Central memory CD8-positive, alpha-beta T cell (primary cell): ENCODE measurements around the gene ISG20.

ENCODE experiments used
- ATAC-seq: fragments of 150-1000 bp; cut with Tn5 transposase; replicated peaks from 2 replicates; pipeline ENCODE4 v1.10.0; 2022; ENCODE audit warnings: mild to moderate bottlenecking, moderate FRiP score, moderate number of reproducible peaks; ENCODE audit not compliant: poor library complexity, severe bottlenecking; ENCODE audit errors: extremely low read depth
- DNase-seq, 2 donors: peaks; one replicate each; pipeline ENCODE4 v3.0.0; 2021; ENCODE audit warnings: low spot score in 2 of 2
- H3K27ac Mint-ChIP-seq: one replicate; pipeline ENCODE4 v1.8.0; 2022; ENCODE audit warnings: low read depth, mild to moderate bottlenecking, moderate library complexity, mixed read lengths
- H3K27me3 Mint-ChIP-seq: one replicate; pipeline ENCODE4 v1.8.0; 2022; ENCODE audit warnings: mixed read lengths
- H3K36me3 Mint-ChIP-seq: one replicate; pipeline ENCODE4 v1.8.0; 2022; ENCODE audit warnings: mild to moderate bottlenecking, moderate library complexity, mixed read lengths; ENCODE audit not compliant: insufficient read depth
- H3K4me1 Mint-ChIP-seq: one replicate; pipeline ENCODE4 v1.8.0; 2022; ENCODE audit warnings: mixed read lengths
- H3K4me3 Mint-ChIP-seq: one replicate; pipeline ENCODE4 v1.8.0; 2022; ENCODE audit warnings: mild to moderate bottlenecking, moderate library complexity, mixed read lengths
- H3K9me3 Mint-ChIP-seq: one replicate; pipeline ENCODE4 v1.8.0; 2022; ENCODE audit warnings: mixed read lengths

ISG20 gene

DNA sequence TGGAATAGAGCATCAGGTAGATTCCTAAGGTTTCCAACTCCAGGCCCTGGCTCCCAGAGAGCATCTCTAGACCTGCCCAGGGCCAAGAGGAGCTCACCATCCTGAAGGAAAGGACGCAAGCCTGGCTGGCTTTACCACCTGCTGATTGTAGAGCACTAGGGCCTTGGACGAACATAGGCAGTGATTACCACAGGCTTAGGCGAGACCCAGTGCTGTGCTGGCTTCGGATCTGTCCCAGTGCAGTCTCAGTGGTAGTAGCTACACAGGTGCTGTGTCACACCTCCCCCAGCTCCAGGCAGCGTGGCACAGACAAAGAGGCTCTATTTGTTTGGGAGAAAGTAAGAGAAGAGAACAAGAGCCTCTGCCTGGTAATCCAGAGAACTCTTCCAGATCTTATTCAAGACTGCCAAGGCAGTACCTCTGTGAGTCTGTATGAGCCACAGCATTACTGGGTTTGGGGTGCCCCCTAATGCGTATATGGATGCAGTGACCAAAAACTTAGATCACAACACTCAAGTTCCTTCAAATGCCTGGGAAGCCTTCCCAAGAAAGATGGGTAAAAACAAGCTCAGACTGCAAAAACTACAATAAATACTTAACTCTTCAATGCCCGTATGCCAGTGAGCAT, 25.4 kb downstream of the ISG20 start:
- peaks cover 12% of the 10 kb centered on the region for H3K27me3 Mint-ChIP-seq
- no peaks in the 10 kb centered on the region for H3K36me3 Mint-ChIP-seq
- peak; percentile 54 for ATAC-seq
- peaks cover 13% of the 10 kb centered on the region for H3K4me1 Mint-ChIP-seq
- no peaks in the 10 kb centered on the region for H3K9me3 Mint-ChIP-seq
- DNase-seq: peak in 1 of 2 donors; percentile 41
- no peak overlapping the region for H3K27ac Mint-ChIP-seq
- no peak overlapping the region for H3K4me3 Mint-ChIP-seq

DNA sequence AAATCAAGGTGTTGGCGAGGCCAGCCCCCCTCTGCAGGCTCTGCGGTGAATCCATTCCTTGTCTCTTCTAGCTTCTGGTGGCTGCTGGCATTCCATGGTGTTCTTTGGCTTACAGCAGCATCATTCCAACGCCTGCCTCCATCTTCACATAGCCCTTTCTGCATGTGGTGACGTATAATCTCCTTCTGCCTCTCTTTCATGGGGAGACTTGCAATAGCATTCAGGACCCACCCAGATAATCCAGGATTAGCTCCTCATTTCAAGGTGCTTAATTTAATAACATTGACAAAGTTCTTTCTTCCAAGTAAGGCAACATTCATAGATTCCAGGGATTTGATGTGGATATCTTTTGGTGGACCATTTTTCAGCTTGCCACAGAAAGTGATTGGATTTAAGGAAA, 35.8 kb downstream of the ISG20 start:
- Mint-ChIP-seq H3K36me3 (no peaks in the 10 kb centered on the region), H3K27me3 (peaks cover 52% of the 10 kb centered on the region), H3K27ac (no peak overlapping the region), H3K9me3 (no peaks in the 10 kb centered on the region), H3K4me3 (no peak overlapping the region), H3K4me1 (no peaks in the 10 kb centered on the region)
- DNase-seq: no peak
- no peak for ATAC-seq

DNA sequence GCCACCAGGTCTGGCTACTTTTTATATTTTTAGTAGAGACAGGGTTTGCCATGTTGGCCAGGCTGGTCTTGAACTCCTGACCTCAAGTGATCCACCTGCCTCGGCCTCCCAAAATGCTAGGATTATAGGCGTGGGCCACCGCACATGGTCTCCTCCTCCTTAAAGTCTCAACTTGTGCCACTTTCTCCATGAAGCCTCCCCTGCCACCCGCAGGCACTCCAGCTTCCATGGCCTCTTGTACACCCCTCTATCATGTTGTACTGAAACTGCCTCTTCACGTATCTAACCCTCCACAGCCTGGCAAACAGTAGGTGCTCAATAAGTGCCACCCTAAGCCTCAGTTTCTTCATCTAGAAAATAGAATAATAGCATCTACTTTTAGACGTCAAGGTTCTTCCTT, 39.9 kb downstream of the ISG20 start:
- H3K27ac Mint-ChIP-seq: no peak overlapping the region
- no peak for DNase-seq
- H3K9me3 Mint-ChIP-seq: no peaks in the 10 kb centered on the region
- no peak for ATAC-seq
- no peaks in the 10 kb centered on the region for H3K4me1 Mint-ChIP-seq
- H3K36me3 Mint-ChIP-seq: no peaks in the 10 kb centered on the region
- H3K4me3 Mint-ChIP-seq: no peak overlapping the region
- H3K27me3 Mint-ChIP-seq: peaks cover 18% of the 10 kb centered on the region

DNA sequence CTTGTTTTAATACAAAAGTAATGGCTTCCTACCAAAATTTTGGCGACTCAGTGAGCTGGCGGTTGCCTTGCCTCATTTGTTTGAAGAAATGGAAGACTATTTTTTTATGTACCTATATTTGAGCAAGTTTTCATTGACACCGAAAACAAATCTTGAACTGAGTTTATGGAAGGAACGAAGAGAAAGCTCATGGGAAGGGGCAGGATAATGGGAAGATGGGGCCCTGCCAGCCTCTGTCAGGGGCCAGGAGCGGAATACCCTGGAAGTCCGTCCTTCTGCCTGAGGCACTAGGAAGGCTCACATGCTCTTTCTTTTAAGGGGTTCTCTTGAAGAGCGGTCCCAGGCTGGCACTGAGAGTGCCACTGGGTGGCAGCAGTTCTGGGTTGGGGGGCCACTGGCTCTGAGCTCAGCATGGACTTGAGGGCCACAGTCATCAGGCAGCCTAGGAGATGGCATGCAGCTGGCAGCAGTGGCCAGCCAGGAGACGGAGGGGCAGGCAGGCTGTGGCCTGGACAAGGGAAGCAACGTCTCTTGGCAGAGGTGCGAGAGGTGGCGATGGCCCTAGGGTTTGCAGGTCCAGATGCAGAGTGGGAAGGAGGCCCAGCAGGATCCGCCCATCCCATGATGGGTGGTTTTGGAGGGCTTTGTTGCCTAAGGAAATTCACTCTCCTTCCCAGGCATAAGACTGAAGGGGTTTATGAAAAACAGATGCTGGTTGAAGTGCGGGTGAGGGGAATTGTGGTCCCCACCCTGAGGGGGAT, 41.6 kb downstream of the ISG20 start:
- no peaks in the 10 kb centered on the region for H3K9me3 Mint-ChIP-seq
- peaks cover 22% of the 10 kb centered on the region for H3K27me3 Mint-ChIP-seq
- no peak overlapping the region for H3K4me3 Mint-ChIP-seq
- no peaks in the 10 kb centered on the region for H3K36me3 Mint-ChIP-seq
- no peak overlapping the region for H3K27ac Mint-ChIP-seq
- H3K4me1 Mint-ChIP-seq: no peaks in the 10 kb centered on the region
- ATAC-seq: no peak
- DNase-seq: no peak

DNA sequence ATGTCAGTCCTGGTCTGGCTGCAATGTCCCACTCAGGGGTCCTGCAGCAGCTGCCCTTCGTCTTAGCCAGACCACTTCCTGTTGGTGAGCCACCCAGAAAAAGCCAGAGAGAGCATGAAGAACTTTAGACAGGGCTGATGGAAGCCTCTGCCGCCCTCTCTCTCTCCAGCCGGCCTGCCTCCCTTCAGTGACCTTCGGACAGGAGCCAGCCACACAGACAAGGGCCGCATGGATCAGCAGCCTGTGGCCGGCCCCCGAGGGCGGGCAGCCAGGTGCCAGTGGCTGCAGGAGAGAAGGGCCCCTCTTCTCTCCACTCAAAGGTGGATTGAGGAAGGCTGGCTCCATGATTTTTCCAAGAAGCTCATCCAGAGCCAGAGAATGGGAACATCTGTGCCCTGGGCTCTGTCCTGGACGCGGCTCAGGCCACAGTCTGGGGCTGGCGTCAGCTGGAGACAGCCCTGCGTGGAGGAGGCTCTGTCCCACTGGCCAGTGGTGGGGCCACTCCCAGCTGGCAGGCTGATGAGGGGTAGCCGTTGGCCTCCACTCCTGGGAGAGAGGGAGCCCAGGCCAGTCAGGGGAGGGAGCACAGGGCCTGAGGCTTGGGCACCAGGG, 42.9 kb downstream of the ISG20 start:
- Mint-ChIP-seq H3K27me3 (peaks cover 25% of the 10 kb centered on the region), H3K4me1 (no peaks in the 10 kb centered on the region), H3K9me3 (no peaks in the 10 kb centered on the region), H3K4me3 (no peak overlapping the region), H3K36me3 (no peaks in the 10 kb centered on the region), H3K27ac (no peak overlapping the region)
- DNase-seq: no peak
- ATAC-seq: no peak

DNA sequence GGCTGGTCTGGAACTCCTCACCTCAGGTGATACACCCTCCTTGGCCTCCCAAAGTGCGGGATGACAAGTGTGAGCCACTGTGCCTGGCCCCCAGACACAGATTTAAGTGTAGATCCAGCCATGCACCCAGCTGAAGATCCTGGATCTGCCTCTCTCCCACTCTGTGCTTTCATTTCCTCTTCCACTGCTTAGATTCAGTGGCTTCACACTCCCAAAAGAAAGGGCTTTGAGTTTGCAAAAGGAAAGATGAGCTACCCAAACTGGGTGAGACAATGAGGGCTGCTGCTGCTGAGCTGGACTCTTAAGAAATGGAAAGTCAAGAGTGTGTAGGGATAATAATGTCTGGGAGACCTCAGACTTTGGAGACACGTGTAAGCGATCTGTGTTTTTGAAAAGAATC, 45.5 kb downstream of the ISG20 start:
- Mint-ChIP-seq H3K4me1 (no peaks in the 10 kb centered on the region), H3K36me3 (no peaks in the 10 kb centered on the region), H3K9me3 (no peaks in the 10 kb centered on the region), H3K4me3 (no peak overlapping the region), H3K27me3 (peaks cover 25% of the 10 kb centered on the region), H3K27ac (no peak overlapping the region)
- DNase-seq (no peak), ATAC-seq (no peak)

DNA sequence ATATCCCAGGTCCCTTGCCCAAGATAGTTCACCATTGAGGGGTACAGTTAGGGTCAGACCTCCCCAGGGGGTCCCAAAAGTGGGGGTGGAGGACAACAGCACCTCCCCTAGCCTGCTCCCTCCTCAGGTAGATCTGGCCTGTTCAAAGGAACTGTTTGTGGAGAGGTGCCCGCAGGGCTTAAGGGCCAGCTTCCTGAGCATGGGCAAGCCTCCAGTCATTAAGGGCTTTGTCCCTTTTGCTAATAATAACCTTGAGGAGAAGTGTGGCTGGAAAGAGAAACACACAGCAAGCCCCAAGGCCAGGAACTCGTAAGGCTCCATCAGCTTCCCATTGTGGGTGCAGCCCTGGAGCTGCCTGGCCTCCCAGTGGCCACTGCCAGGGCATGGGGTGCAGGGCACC, 47.4 kb downstream of the ISG20 start:
- Mint-ChIP-seq H3K4me1 (no peaks in the 10 kb centered on the region), H3K36me3 (no peaks in the 10 kb centered on the region), H3K27ac (no peak overlapping the region), H3K27me3 (peaks cover 42% of the 10 kb centered on the region), H3K9me3 (no peaks in the 10 kb centered on the region), H3K4me3 (no peak overlapping the region)
- no peak for ATAC-seq
- no peak for DNase-seq

DNA sequence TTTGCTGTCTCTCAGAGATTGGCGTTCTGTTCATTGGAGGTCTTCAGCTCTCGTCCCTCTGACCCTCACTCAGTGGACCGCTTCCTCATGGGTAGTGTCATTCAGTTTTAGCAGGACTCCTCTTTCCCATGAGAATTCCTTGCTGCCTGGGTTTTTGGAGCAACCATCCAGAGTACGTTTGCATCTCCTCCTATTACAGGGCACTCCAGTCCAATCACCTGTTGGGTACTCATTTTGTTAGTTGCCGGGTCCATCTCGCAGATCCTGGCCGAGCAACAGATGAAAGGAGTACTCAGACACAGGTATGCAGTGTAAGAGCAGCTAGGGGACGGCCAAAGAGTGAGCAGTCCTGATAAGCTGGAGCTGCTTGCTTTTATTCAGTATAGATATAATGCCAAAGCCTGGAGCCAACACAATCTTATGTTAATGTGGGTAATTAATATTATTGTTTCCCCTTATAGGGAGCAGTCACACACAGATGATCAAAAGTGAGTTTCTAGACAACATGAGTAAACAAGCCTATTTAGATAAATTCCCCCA, 49.6 kb downstream of the ISG20 start:
- Mint-ChIP-seq H3K4me1 (no peaks in the 10 kb centered on the region), H3K4me3 (no peak overlapping the region)
- DNase-seq: no peak

DNA sequence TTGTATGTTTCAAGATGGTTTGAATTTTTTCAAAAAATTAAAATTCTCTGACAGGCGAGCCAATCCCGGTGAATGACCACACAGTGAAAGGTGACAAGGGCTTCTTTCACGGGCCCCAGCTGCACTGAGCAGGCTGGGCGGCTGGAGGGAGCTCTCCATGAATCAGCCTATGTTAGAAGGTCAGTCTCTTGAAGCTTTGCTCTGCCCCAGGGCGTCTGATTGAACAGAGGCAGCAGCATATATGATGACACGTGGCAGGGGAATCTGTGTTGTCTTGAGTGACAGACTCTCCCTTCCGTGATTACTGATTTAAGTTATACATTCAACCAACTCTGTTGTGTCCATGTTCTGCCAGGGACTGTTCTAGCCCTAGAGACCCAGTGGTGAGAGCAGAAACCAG, 51.5 kb downstream of the ISG20 start:
- H3K4me1 Mint-ChIP-seq: no peaks in the 10 kb centered on the region
- no peak for DNase-seq

More for the DNA sequence above, 49.6 kb downstream of the ISG20 start:
- Mint-ChIP-seq H3K27me3 (peaks cover 50% of the 10 kb centered on the region), H3K27ac (no peak overlapping the region), H3K36me3 (peaks cover 2% of the 10 kb centered on the region), H3K9me3 (no peaks in the 10 kb centered on the region)
- ATAC-seq: no peak

DNA sequence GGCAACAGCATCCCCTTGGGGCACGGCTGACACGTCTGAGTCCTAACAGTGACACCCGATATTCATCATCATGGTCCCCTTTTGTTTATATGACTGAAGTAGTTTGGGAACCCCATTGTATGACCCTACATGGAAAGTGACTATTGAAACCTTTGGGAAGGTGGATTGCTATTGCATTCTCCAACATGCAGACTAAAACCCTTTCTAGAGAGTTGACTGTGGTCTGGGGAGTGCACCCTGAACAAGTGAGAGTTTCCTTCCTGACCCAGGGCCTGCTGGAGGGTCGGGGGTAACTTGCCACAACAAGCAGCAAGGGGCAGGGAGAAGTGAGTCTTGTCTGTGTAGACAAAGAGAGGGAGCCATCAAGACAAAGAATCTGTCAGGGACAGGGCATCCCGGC, 54.4 kb downstream of the ISG20 start:
- peaks cover 50% of the 10 kb centered on the region for H3K27me3 Mint-ChIP-seq

More for the DNA sequence above, 51.5 kb downstream of the ISG20 start:
- Mint-ChIP-seq H3K9me3 (no peaks in the 10 kb centered on the region), H3K36me3 (peaks cover 2% of the 10 kb centered on the region), H3K27me3 (peaks cover 47% of the 10 kb centered on the region), H3K4me3 (no peak overlapping the region), H3K27ac (no peak overlapping the region)
- ATAC-seq: no peak

DNA sequence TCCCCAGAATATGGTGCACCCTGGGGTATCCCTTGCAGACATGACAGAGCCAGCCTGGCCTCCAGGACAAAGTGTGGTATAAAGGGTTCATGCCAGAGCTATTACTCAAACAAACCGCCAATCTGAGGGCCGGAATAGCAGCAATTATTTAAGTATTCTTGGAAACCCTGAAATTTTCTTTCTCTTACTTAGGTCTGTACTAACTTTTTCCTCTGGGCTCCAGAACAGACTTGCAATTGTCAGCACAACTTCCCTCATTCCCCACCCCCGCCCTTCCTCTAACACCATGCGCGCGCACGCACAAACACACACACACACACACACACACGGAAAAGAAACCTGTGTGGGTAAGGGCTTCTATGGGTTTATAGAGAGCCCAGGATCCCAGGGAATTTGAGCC, 56.3 kb downstream of the ISG20 start:
- H3K4me3 Mint-ChIP-seq: no peak overlapping the region
- H3K36me3 Mint-ChIP-seq: peaks cover 2% of the 10 kb centered on the region
- DNase-seq (no peak), ATAC-seq (no peak)
- H3K9me3 Mint-ChIP-seq: no peaks in the 10 kb centered on the region
- H3K4me1 Mint-ChIP-seq: no peaks in the 10 kb centered on the region
- H3K27me3 Mint-ChIP-seq: peaks cover 51% of the 10 kb centered on the region
- H3K27ac Mint-ChIP-seq: no peak overlapping the region

More for the DNA sequence above, 54.4 kb downstream of the ISG20 start:
- no peak overlapping the region for H3K4me3 Mint-ChIP-seq
- peaks cover 2% of the 10 kb centered on the region for H3K36me3 Mint-ChIP-seq
- no peaks in the 10 kb centered on the region for H3K4me1 Mint-ChIP-seq
- no peaks in the 10 kb centered on the region for H3K9me3 Mint-ChIP-seq
- no peak overlapping the region for H3K27ac Mint-ChIP-seq
- ATAC-seq (no peak), DNase-seq (no peak)

DNA sequence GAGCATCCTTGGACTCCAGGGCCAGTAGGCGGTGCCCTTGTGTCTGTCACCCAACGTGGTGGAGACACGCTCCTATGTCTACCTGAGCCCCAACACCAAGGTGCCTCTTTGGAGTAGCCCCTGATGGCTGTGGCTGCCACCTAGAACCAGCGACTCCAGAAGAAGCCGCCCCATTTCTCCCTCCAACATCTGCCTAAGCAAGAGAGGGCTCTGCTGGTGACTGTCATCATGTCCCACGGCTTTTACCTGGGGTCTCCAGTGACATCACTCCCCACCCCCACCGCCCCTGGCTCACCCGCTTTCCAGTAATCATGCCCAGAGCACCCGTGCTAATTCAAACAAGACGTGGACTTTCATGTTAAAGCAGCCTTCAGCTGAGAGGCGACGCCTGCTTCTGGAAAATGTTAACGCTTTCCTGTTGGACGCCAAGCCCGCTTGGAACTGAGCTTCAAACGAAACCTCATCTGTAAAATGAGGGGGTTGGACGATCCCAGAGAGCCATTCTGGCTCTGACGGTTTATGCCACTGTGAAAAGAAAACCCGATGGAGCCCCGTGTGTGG, 57.0 kb downstream of the ISG20 start:
- Mint-ChIP-seq H3K9me3 (no peaks in the 10 kb centered on the region), H3K4me1 (no peaks in the 10 kb centered on the region), H3K36me3 (peaks cover 2% of the 10 kb centered on the region), H3K27me3 (peaks cover 44% of the 10 kb centered on the region), H3K27ac (no peak overlapping the region), H3K4me3 (no peak overlapping the region)
- ATAC-seq: no peak
- no peak for DNase-seq
